ENCODE measurements around the gene SAT1.

The SAT1 gene

DNA sequence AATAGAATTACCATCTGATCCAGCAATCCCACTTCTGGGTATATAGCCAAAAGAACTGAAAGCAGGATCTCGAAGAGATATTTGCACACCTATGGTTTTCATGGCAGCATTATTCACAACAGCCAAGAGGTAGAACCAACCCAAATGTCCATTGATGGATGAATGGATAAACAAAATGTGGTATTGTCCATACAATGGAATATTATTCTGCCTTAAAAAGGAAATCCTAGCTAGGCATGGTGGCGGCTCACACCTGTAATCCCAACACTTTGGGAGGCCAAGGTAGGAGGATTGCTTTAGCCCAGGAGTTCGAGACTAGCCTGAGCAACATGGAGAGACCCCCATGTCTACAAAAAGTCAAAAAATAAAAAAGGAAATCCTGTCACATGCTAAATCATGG lies 27.3 kb downstream of the SAT1 start:
- DNase-seq (ENCODE audit: low read depth in 2 of 2) = no peak

DNA sequence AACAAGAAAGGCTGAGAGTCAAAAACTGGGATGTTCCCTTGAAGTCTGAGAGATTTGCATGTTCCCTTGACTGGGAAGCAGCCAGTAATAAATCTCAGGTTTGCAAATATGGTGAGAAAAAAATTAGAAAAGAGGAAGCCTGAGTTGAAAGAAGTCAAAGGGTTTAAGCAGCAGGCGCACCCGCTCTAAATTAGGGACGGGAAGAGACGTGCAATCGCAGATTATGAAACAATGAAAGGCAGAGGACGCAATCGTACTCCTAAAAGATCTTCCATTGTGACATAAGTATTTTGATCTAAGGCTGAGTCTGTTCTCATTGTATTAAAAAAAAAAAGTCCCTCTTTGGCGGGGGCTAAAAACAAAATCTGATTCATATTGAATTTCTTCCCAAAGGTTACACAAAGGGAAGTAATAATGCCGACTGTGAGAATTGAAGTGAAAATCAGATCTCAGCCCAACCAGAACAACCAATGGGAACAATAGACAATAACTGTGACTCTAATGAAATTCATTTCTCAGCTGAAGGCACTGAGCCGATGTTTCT lies 28.2 kb downstream of the SAT1 start:
- DNase-seq (ENCODE audit: low read depth in 2 of 2) = no peak

DNA sequence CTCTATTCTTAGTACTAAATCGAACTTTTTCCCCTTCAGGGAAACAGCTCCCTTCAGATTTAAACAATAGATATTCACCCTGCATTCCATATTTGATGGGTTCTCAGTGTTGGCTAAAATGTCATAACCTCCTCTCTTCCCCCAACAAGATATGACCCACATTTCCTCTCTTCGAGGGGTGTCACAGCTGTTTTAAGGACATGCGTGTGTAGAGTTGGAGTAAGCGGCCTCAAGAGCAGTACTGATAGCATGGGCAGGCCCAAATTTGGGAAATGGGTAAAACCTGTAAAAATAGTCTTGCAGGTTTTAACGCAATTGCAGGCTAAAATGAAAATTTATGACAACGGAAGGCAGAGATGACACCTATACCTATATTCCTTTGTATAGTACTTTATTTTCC lies 28.7 kb downstream of the SAT1 start:
- no peak for DNase-seq (ENCODE audit: low read depth in 2 of 2)

DNA sequence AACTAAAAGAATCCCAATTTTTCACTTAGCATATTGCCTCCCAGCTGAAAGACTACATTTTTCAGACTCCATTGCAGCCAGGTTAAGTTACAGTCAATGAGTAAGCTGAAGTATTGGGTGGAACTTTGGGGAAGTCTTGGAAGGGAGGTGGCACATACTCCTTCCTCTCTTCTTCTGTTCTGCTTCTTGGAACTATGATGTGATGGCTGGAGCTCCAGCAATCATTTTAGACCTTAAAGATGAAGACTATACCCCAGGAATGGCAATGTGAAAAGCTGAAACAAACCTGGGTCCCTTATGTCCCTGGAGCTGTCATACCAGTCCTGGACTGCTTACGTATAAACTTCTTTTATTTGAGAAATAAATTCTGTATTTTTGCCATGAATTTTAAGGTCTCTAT lies 30.8 kb downstream of the SAT1 start:
- no peak for DNase-seq (ENCODE audit: low read depth in 2 of 2)

DNA sequence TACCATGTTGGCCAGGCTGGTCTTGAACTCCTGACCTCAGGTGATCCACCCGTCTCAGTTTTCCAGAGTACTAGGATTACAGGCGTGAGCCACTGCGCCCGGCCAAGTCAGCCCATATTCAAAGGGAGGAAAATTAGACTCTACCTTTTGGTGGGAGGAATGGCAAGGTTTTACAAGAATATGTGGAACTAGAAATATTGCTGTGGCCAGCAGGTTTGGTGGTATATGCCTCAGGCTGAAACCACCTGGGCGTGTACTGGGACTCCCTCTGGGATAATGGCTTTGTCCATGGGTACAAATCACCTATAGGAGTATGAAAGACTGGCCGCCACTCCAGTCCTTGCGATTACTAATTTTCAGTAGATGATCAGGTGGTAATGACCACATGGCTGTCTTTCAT lies 32.4 kb downstream of the SAT1 start:
- no peak for DNase-seq (ENCODE audit: low read depth in 2 of 2)

DNA sequence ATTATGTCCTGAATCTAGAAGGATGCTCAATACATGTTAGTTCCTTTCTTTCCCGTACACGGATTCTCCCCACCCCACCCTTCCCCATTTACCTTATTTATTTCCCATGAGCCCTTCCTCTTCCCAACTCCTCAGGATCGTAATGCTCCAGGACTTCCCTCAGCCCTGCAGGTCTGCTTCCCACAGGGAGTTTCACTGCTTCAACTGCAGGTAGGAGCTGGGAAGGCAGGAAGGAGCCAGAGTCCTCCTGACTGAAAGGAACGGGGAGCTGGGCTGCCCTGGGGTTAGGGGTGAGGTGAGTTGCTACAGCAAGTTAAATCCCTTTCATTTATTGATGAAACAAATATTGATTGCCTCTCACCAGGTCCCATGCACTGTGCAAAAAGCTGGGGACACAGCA lies 33.2 kb downstream of the SAT1 start:
- no peak for DNase-seq (ENCODE audit: low read depth in 2 of 2)

DNA sequence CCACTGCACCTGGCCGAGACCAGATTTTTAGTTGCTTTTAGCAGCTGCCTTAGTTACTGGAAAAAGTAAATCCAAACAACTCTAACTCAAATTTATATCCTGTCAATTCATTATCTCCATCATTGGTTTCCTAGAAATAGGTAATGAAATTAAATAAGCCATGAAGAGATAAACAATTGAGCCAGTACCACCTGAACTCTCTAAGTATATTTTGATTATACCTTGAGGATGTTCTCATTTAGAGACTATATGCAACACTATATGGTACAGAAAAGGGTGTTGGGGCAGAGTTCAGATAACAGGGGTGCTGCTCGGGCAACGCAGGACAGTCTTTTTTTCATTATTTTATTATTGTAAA lies 35.0 kb downstream of the SAT1 start:
- DNase-seq (ENCODE audit: low read depth in 2 of 2) = no peak

DNA sequence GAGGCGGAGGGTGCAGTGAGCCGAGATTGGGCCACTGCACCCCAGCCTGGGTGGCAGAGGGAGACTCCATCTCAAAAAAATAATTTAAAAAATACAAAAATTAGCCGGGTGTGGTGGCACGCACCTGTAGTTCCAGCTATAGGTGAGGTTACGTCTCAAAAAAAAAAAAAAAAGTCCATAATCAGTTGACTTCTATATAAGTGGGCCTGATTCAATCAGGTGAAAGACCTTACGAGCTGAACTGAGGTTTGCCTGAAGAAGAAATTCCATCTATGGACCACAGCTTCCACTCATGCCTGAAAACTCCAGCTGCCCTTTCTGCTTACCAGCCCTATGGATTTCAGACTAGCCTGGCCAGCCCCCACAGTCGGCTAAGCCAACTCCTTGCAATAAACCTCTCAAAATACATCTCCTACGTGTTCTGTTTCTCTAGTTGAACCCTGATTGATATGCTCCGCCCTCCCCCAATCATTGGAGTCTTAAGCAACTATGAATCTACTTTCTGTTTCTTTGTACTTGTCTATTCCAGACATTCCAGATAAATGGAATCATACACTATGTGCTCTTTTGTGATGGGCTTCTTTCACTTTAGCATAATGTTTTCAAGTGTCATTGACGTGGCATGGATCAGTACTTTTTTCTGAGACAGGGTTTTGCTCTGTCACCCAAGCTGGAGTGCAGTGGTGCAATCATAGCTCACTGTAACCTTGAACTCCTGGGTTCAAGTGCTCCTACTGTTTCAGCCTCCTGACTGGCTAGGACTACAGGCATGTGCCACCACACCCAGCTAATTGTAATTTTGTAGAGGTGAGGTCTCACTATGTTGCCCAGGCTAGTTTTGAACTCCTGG lies 36.6 kb downstream of the SAT1 start:
- no peak for DNase-seq (ENCODE audit: low read depth in 2 of 2)

DNA sequence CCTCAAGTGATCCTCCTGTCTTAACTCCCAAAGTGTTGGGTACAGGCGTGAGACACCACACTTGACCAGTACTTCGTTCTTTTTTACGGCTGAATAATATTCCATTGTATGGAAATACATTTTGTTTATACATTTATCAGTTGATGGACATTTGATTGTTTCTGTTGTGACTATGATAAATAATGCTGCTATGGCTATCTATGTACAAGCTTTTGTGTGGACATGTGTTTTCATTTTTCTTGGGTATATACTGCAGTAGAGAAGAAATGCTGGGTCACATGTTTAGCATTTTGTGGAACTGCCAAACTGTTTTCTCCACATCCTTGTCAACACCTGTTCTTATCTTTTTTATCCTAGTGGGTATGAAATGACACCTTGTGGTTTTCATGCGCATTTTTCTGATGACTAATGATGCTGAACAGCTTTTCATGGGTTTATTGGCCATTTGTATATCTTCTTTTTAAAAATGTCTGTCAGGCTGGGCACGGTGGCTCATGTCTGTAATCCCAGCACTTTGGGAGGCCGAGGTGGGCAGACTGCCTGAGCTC lies 37.3 kb downstream of the SAT1 start:
- DNase-seq (ENCODE audit: low read depth in 2 of 2) = no peak

DNA sequence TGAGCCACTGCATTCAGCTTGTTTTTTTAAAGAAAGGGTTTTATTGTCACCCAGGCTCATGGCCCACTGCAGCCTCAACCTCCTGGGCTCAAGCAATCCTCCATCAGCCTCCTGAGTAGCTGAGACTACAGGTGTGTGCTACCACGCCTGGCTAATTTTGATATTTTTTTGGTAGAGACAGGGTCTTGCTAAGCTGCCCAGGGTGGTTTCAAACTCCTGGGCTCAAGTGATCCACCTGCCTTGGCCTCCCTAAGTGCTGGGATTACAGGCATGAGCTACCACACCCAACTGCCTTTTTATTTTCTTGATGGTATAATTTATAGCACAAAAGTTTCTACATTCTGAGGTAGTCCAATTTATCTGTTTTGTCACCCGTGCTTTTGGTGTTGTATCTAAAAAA lies 38.9 kb downstream of the SAT1 start:
- DNase-seq (ENCODE audit: low read depth in 2 of 2) = no peak

DNA sequence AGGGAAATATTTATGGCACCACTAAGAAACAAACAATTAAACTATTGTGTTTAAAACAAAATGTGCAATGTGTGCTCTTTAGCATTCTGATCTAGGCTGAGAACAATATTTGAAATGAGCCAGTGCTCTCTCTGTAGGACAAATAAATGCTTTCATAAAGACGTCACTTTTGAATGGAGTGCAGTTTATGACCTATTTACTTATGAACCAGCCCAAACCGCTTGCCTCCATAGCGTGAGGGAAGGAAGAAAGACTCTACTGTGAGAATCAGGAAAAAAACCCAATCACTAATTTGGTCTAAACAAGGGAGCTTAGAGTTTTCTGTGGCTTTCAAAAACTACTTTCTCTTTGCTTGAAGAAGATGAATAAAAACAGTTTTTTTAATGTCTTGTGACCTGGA lies 39.4 kb downstream of the SAT1 start:
- no peak for DNase-seq (ENCODE audit: low read depth in 2 of 2)

DNA sequence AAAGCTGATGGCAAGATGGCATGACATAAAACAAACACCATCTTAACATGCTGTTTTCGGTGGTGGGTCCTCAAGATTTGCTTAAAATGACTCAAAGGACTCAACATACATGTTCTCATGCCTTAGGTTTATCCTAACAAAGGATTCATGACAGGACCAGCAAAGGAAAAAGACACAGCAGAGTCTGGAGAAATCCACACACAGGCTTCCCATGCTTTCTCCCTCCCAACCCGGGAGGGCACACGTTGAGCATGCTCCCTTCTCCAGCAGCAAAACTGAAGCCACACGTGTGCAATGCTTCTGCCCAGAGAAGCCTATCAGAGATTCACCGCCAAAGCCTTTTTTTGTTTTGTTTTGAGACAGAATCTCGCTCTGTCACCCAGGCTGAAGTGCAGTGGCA lies 39.9 kb downstream of the SAT1 start:
- no peak for DNase-seq (ENCODE audit: low read depth in 2 of 2)

DNA sequence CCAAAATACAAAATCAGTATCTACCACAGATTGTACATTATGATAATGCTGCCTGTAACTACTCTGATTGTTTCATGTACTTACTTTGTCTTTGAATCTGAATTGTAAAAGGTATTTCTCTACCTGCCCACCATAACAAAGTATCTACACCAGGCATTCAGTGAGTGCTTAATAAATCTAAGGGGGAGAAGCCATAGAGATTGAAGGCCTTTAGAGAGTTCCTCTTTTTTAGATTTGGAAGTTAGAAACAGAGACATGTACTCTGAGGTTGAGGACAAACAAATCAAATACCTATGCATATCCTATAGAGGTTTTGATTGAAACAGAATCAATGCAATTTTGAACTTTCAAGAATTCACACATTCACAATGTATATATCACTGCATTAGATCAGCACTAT lies 42.7 kb downstream of the SAT1 start:
- DNase-seq (ENCODE audit: low read depth in 2 of 2) = no peak

DNA sequence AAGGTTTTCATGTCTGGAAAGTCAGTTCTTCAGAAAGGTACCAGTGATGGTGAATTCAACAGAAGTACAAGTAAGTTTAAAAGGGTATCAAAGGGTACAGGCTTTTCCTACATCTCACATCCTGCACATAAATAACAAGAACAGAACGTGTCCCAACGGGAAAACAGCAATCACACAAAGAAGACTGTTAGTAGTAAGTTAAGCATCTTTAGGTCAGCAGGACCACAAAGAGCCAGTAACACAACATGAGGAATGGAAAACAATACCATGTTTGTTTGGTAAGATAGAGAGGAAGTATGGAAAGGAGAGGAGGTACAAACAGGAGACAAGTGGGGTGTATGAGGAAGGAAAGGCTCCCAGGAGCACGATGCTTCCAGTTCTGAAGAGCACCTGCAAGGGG lies 43.2 kb downstream of the SAT1 start:
- no peak for DNase-seq (ENCODE audit: low read depth in 2 of 2)

DNA sequence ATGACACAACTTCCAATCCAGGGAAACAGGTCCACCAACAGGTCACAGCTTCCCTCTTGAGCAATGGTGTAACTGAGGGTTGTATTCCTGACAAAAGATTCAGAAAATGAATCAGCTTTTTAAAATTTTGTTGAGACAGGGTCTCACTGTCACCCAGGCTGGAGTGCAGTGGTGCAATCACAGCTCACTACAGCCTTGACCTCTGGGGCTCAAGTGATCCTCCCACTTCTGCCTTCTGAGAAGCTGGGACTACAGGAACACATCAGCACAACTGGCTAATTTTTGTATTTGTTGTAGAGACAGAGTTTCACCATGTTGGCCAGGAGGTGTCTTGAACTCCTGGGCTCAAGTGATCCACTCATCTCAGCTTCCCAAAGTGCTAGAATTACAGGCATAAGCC lies 43.7 kb downstream of the SAT1 start:
- no peak for DNase-seq (ENCODE audit: low read depth in 2 of 2)

DNA sequence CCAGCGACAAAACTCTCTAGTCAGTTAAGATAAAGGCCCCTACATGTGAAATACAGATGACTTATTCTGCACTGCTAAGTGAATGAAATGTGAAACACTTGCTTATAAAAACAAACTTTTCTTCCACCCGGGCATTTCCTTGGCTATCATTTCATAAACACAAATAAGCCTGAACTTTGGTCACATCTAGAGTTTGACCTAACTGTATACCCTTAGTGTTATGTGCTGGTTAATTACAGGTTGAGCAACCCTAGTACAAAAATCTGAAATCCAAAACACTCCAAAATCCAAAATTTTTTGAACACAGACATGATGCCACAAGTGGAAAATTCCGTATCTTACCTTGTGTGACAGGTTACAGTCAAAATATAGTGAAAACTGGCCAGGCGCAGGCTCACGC lies 45.9 kb downstream of the SAT1 start:
- DNase-seq (ENCODE audit: low read depth in 2 of 2) = no peak

DNA sequence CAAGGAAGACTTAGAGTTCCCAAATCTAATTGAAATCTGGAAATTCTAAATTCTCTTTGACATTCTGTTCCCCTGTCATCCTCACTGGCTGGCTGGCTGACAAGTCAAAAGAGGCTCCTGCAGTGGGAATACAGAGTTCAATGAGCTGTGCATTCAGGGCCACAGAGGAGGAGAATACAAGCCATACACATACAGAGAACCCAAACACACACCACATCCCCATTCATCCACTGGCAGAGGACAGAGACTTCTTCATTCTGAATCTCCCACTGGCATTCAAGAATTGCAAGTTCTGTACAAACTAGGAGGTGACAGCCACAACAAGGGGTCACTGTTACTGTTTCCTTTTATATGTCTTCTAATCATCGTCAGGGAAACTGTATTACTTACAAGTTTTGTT lies 49.7 kb downstream of the SAT1 start:
- no peak for DNase-seq (ENCODE audit: low read depth in 2 of 2)
